ENCODE measurements around the gene LRRC61.

GRCh38 chr7:150381785-150382122, 58.6 kb downstream of the LRRC61 start:
- no peak for TF ChIP-seq ZKSCAN8 (CRISPR knock-in tag; IDR thresholded peaks at IDR 0.05; ENCODE audit: borderline replicate concordance)
- TF ChIP-seq SNAPC5 (CRISPR knock-in tag; IDR thresholded peaks at IDR 0.05; ENCODE audit: borderline replicate concordance), result no peak
- TF ChIP-seq ZNF17 (CRISPR knock-in tag; IDR thresholded peaks at IDR 0.05), result no peak
- TF ChIP-seq EZH2 (conservative IDR thresholded peaks at IDR 0.05; ENCODE audit: low read depth, low read length), result no peak
- no peak for TF ChIP-seq POLR2AphosphoS5 (IDR thresholded peaks at IDR 0.05; ENCODE audit: low read depth, low read length)
- no peak for TF ChIP-seq BCLAF1 (IDR thresholded peaks at IDR 0.05)

All from HepG2 (cell line).